PFSK-1 (cell line): Measurements from ENCODE around the gene CNTN4.

Experiments
- POLR2AphosphoS5 ChIP-seq: IDR thresholded peaks from 2 replicates; pipeline ENCODE4 v1.6.1; 2012; ENCODE audit warnings: low read depth, mild to moderate bottlenecking, control low read depth, low read length, moderate library complexity
- REST ChIP-seq, 2 experiments: IDR thresholded peaks; 2 replicates each; pipeline versions ENCODE4 v1.6.1 to v1.8.0; 2011 to 2012; ENCODE audit warnings: low read depth in 2 of 2, low read length in 2 of 2, control low read depth in 1 of 2, inconsistent platforms in 1 of 2, mild to moderate bottlenecking in 1 of 2, moderate library complexity in 1 of 2; ENCODE audit not compliant: insufficient read depth in 1 of 2
- SIN3A ChIP-seq: IDR thresholded peaks from 2 replicates; pipeline ENCODE4 v1.6.1; 2012; ENCODE audit warnings: mild to moderate bottlenecking, low read length, moderate library complexity, borderline replicate concordance; ENCODE audit not compliant: insufficient read depth
- TAF1 ChIP-seq: IDR thresholded peaks from 2 replicates; pipeline ENCODE4 v1.6.1; 2012; ENCODE audit warnings: low read length, control low read depth, borderline replicate concordance; ENCODE audit not compliant: insufficient read depth

- TF ChIP-seq REST (IDR thresholded peaks at IDR 0.05; ENCODE audit: insufficient read depth in 1 of 2, low read depth in 2 of 2, low read length in 2 of 2) (no peak), POLR2AphosphoS5 (no peak), SIN3A (no peak), TAF1 (no peak)
These were observed 753.2 kb downstream of the CNTN4 start for GRCh38 chr3:2851835-2852234.
